Stimulated activated CD4-positive, alpha-beta T cell treated with anti-CD3 and anti-CD28 coated beads, Interleukin-15, amount 100 ng/mL, for 48 hours (primary cell): Measurements from ENCODE around the gene TRAF3.

Experiments
- DNase-seq, 2 donors: peaks; one replicate each; pipeline ENCODE4 v3.0.0-alpha.2; 2020; ENCODE audit warnings: low read depth in 2 of 2

TRAF3 gene

GRCh38 chr14:102777711-102778337 is 575 bp downstream of the TRAF3 start:
- DNase-seq = no peak

GRCh38 chr14:102778338-102779083 is 1.3 kb downstream of the TRAF3 start:
- DNase-seq = no peak

GRCh38 chr14:102779084-102779462 is 1.8 kb downstream of the TRAF3 start:
- DNase-seq = no peak

- DNase-seq = no peak
Observed at GRCh38 chr14:102779574-102780315, 2.5 kb downstream of the TRAF3 start.

GRCh38 chr14:102781063-102781462 is 3.8 kb downstream of the TRAF3 start:
- no peak for DNase-seq

GRCh38 chr14:102782974-102783373 is 5.7 kb downstream of the TRAF3 start:
- DNase-seq = no peak

- DNase-seq = no peak
Observed at GRCh38 chr14:102784892-102785594, 7.8 kb downstream of the TRAF3 start.

- no peak for DNase-seq
Observed at GRCh38 chr14:102785595-102785963, 8.3 kb downstream of the TRAF3 start.

- DNase-seq = no peak
Observed at GRCh38 chr14:102786768-102787167, 9.5 kb downstream of the TRAF3 start.

GRCh38 chr14:102789349-102789748 is 12.1 kb downstream of the TRAF3 start:
- DNase-seq = no peak

GRCh38 chr14:102793531-102794328 is 16.5 kb downstream of the TRAF3 start:
- DNase-seq = no peak

GRCh38 chr14:102795060-102795925 is 18.0 kb downstream of the TRAF3 start:
- no peak for DNase-seq

- no peak for DNase-seq
Observed at GRCh38 chr14:102796661-102797190, 19.5 kb downstream of the TRAF3 start.

GRCh38 chr14:102798926-102799325 is 21.7 kb downstream of the TRAF3 start:
- no peak for DNase-seq

- DNase-seq = no peak
Observed at GRCh38 chr14:102799684-102800562, 22.7 kb downstream of the TRAF3 start.

GRCh38 chr14:102802834-102803523 is 25.7 kb downstream of the TRAF3 start:
- DNase-seq = no peak

GRCh38 chr14:102804858-102805257 is 27.6 kb downstream of the TRAF3 start:
- no peak for DNase-seq

- peak; percentile 44 for DNase-seq
Observed at GRCh38 chr14:102805371-102805891, 28.2 kb downstream of the TRAF3 start.
